HEK293 (cell line): ENCODE data around the gene ZGPAT.

Source experiments
- YY1 ChIP-seq: fragments of 450-650 bp; formaldehyde crosslinking; IDR thresholded peaks from 2 replicates; pipeline ENCODE4 v1.5.1; 2018; ENCODE audit warnings: missing biosample characterization, missing genetic modification characterization
- ZNF133 ChIP-seq: fragments of 450-650 bp; formaldehyde crosslinking; IDR thresholded peaks from 2 replicates; pipeline ENCODE4 v1.5.1; 2016; ENCODE audit warnings: missing biosample characterization, missing genetic modification characterization
- ZNF169 ChIP-seq: fragments of 450-650 bp; formaldehyde crosslinking; IDR thresholded peaks from 2 replicates; pipeline ENCODE4 v1.5.1; 2016; ENCODE audit warnings: missing biosample characterization, missing genetic modification characterization
- ZNF501 ChIP-seq: fragments of 450-650 bp; formaldehyde crosslinking; IDR thresholded peaks from 2 replicates; pipeline ENCODE4 v1.5.1; 2016; ENCODE audit warnings: missing biosample characterization, missing genetic modification characterization
- ZNF670 ChIP-seq: fragments of 450-650 bp; formaldehyde crosslinking; IDR thresholded peaks from 2 replicates; pipeline ENCODE4 v1.5.1; 2016; ENCODE audit warnings: missing biosample characterization, missing genetic modification characterization, low read depth
- ZNF707 ChIP-seq: fragments of 450-650 bp; formaldehyde crosslinking; IDR thresholded peaks from 2 replicates; pipeline ENCODE4 v1.5.1; 2016; ENCODE audit warnings: missing biosample characterization, missing genetic modification characterization
- ZNF747 ChIP-seq: fragments of 450-650 bp; formaldehyde crosslinking; IDR thresholded peaks from 2 replicates; pipeline ENCODE4 v1.5.1; 2016; ENCODE audit warnings: missing biosample characterization, missing genetic modification characterization
- TF ChIP-seq, protein P1 (sequence below): fragments of 450-650 bp; formaldehyde crosslinking; IDR thresholded peaks from 2 replicates; pipeline ENCODE4 v1.5.1; 2016; ENCODE audit warnings: missing biosample characterization, missing genetic modification characterization

DNA sequence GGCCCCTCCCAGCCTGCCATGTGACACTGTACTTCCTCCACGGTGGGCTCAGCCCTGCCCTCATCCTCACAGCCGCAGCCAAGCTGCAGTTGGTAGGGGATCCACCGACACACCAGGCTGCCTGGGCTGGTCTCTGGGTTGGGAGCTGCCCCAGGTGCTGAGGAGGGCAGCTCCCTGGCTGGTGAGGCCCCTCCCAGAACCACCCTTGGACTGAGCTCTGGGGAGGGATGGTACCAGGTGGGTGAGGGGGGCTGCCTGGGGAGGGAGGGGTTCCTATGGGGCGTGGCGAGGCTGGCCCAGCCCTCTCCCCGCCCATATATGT lies 11.6 kb upstream of the ZGPAT start:
- TF ChIP-seq, protein P1, sequence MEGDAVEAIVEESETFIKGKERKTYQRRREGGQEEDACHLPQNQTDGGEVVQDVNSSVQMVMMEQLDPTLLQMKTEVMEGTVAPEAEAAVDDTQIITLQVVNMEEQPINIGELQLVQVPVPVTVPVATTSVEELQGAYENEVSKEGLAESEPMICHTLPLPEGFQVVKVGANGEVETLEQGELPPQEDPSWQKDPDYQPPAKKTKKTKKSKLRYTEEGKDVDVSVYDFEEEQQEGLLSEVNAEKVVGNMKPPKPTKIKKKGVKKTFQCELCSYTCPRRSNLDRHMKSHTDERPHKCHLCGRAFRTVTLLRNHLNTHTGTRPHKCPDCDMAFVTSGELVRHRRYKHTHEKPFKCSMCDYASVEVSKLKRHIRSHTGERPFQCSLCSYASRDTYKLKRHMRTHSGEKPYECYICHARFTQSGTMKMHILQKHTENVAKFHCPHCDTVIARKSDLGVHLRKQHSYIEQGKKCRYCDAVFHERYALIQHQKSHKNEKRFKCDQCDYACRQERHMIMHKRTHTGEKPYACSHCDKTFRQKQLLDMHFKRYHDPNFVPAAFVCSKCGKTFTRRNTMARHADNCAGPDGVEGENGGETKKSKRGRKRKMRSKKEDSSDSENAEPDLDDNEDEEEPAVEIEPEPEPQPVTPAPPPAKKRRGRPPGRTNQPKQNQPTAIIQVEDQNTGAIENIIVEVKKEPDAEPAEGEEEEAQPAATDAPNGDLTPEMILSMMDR (tag by site-specific recombination): no peak
- TF ChIP-seq ZNF133 (tag by site-specific recombination) (no peak), YY1 (no peak), ZNF747 (tag by site-specific recombination) (no peak), ZNF501 (tag by site-specific recombination) (no peak), ZNF707 (tag by site-specific recombination) (no peak), ZNF169 (tag by site-specific recombination) (no peak), ZNF670 (tag by site-specific recombination) (no peak)
